HG03095 (cell line): ENCODE measurements around the gene C1orf56.

Experiments
- ATAC-seq: cut with Tn5 transposase; IDR thresholded peaks from one replicate; pipeline ENCODE4 v1.9.1; 2021; ENCODE audit warnings: moderate library complexity; ENCODE audit not compliant: unreplicated experiment

Gene C1orf56

DNA sequence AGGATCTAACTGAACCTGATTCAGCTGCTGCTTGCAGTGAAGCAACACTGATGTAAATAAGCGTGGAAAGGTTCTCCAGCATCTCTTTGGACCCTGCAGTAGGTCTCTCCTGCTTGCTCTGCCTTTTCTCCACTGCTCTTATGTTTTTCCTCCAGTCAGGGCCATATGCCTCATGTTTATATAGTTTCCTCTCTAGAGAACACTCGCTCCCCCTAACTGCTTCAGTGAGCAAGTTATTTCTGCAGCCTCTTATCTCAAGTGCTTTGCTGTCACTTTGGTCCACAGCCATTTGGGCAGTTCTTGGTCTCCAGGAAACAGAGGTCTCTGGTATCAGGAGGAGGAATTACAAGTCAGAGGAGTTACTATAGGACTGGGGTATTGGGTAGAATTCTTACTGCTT is 34.0 kb upstream of the C1orf56 start:
- ATAC-seq = no peak

DNA sequence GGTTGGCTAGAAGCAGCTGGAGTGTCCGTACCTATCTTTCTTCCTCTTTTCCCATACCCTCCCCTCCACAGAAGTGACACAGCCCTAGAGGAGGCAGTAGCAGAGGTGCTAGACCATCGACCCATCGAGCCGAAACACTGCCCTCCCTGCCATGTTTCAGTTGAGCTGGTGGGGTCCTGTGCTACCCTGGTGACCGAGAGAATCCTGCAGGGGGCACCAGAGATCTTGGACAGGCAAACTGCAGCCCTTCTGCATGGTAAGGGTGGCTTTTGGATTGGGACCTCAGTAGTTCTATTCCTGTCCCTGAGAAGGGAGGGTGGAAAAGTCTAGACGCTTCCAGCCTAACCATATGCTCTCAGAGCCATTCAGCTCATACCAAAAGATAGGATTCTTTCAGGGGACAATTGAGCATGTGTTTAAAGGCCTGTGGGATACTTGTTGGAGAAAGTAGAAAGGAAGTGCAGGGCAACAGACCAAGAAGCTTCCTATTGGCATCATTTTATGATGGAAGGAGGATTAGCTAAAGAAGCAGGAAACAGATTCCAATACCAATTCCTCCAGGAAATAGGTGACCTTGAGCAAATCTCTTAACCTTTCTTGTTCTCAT is 22.9 kb upstream of the C1orf56 start:
- ATAC-seq = no peak

- ATAC-seq = no peak
Observed at GRCh38 chr1:151026460-151026859, 21.1 kb upstream of the C1orf56 start.

DNA sequence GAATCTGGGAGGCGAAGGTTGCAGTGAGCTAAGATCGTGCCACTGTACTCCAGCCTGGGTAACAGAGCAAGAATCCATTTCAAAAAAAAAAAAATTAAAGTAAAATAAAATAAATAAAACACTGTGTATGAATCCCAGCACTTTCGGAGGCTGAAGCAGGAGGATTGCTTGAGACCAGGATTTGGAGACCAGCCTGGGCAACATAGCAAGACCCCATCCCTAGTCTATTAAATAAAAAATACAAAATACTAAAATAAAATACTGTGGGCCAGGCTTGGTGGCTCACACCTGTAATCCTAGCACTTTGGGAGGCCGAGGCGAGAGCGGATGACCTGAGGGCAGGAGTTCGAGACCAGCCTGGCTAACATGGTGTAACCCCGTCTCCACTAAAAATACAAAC is 15.4 kb upstream of the C1orf56 start:
- ATAC-seq = no peak

- ATAC-seq = no peak
Observed at GRCh38 chr1:151035167-151035566, 12.4 kb upstream of the C1orf56 start.

DNA sequence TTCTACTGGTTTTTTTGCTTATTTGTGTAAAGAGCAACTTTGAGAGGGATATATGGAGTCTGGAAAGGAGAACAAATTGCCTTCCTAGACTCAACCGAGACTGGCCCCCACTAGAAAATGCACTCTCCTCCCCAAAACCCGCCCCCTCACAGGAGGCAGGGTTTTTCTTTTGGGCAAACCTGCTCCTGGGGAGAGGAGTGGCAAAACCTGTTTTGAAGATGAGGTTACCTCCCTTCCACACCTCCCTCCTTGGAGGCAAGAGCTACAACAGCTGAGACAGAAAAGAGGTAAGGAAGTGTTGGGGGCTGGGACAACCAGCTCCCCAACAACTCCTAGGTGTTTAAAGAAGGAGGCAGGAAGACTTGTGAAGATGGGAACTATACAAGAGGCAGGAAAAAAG is 11.2 kb upstream of the C1orf56 start, which contains the start of gene BNIPL:
BNIPL (plus strand) TSS at position 231 of the 400 bp plus-strand sequence; CDS start at position 371, 140 bp downstream.
- no peak for ATAC-seq

GRCh38 chr1:151037032-151037431 is 10.5 kb upstream of the C1orf56 start:
- ATAC-seq = no peak

DNA sequence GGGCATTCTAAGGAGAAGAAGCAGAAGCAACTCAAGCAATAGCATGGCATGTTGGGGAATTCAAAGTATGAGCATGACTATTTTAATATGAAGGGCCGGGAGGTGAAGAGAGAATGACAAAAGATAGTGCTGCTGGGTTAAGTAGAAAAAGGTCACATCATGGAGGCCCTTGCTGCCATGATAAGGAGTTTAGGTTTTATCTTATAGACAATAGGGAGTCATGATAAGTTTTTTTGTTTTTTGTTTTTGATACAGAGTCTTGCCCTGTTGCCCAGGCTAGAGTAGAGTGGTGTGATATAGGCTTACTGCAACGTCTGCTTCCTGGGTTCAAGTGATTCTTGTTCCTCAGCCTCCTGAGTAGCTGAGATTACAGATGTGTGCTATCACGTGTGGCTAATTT is 8.0 kb upstream of the C1orf56 start:
- no peak for ATAC-seq

GRCh38 chr1:151043163-151043562 is 4.4 kb upstream of the C1orf56 start:
- no peak for ATAC-seq

DNA sequence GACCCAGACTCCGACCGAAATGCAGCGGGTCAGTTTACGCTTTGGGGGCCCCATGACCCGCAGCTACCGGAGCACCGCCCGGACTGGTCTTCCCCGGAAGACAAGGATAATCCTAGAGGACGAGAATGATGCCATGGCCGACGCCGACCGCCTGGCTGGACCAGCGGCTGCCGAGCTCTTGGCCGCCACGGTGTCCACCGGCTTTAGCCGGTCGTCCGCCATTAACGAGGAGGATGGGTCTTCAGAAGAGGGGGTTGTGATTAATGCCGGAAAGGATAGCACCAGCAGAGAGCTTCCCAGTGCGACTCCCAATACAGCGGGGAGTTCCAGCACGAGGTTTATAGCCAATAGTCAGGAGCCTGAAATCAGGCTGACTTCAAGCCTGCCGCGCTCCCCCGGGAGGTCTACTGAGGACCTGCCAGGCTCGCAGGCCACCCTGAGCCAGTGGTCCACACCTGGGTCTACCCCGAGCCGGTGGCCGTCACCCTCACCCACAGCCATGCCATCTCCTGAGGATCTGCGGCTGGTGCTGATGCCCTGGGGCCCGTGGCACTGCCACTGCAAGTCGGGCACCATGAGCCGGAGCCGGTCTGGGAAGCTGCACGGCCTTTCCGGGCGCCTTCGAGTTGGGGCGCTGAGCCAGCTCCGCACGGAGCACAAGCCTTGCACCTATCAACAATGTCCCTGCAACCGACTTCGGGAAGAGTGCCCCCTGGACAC is 534 bp downstream of the C1orf56 start:
- ATAC-seq = peak; percentile 59

- ATAC-seq = no peak
Observed at GRCh38 chr1:151048645-151049032, 1.1 kb downstream of the C1orf56 start.

GRCh38 chr1:151049458-151049857 is 1.9 kb downstream of the C1orf56 start:
- ATAC-seq = no peak

- no peak for ATAC-seq
Observed at GRCh38 chr1:151050051-151050688, 2.6 kb downstream of the C1orf56 start.

GRCh38 chr1:151051356-151052009 is 3.9 kb downstream of the C1orf56 start:
- no peak for ATAC-seq

DNA sequence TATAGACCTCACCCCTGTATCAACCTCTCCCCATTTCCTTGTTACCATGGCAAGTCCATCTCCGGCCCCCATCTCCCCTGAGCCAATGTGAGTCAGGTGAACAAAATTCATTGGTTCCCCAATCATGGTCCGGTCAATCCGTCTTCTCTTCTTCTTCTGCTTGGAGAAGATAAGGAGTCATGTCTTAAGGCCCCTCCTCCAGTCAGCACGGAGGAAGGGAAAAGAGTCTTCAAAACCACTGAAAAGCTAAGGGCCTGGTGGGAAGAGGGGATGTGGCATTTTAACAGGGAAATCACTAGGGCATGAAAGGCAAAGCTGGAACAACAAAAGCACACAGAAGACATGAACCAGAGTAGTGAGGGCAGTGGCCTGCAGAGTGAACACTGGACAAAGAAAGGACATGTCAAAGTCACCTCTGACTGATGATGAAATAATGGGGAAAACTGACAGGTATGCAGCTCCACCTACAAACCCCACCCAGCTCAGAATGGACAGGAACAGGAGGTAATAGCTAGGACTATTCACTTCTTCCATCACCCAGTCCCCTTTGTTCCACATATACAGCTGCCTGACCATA is 7.5 kb downstream of the C1orf56 start:
- no peak for ATAC-seq

GRCh38 chr1:151055581-151055980 is 8.0 kb downstream of the C1orf56 start:
- ATAC-seq = no peak

DNA sequence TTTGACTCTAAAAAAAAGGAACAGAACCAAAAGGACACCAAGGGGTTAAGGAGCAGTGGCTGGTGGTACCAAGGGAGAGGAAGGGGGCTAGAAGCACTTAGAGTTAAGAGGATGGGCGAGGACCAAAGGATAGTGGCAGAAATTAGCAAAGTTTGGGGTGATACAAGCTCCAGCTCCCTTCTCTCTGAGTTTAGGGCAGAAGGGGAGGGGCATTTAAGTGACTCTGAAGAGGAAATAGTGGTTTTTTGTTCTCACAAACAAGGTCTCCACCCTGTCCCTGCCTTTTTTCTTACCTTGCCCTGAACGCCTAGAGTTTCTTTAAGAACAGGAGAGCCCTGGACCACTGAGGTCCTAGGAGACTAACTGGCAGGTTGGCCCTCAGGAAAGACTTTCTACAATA is 8.6 kb downstream of the C1orf56 start:
- no peak for ATAC-seq

DNA sequence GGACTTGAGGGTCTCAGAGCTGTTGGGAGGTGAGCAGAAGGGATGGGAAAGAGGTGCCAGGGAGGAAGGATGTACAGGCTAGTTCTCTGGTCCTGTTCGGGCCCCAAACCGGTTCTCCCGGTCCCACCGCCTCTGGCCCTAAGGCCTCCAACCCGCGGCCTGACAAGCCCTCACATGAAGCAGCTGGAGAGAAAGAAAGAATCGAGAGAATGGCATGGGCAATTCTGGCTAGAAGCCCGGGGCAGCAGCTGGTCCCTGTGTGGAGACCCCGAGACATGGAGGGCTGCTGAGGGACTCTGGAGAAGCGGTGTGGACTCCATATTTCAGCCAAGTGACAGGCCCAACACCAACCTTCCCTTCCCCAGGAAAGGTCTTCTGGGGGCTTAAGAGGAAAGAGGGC is 11.1 kb downstream of the C1orf56 start:
- ATAC-seq = no peak

- peak; percentile 74 for ATAC-seq
Observed at GRCh38 chr1:151059109-151060006, 11.8 kb downstream of the C1orf56 start, which contains the start of gene CDC42SE1. Gene CDC42SE1, minus strand, starts transcription at chr1:151059622. Its CDS starts 3,892 bp downstream, at chr1:151055730.

GRCh38 chr1:151060007-151060656 is 12.6 kb downstream of the C1orf56 start, which contains the start of gene MLLT11:
Gene MLLT11, plus strand, starts transcription at chr1:151060397. Its CDS starts 6,828 bp downstream, at chr1:151067225.
- ATAC-seq = no peak
